Lower leg skin (tissue), 3 donors: ENCODE measurements around the gene ERCC3.

ENCODE experiments used
- CTCF ChIP-seq, 3 donors: fragments of 450-650 bp; IDR thresholded peaks; one replicate each; pipeline ENCODE4 v1.5.1; 2016; ENCODE audit warnings: antibody characterized with exemption in 3 of 3, mild to moderate bottlenecking in 3 of 3, moderate library complexity in 2 of 3
- POLR2A ChIP-seq, 2 donors: fragments of 450-650 bp; IDR thresholded peaks; one replicate each; pipeline ENCODE4 v1.6.1; 2016 to 2017; ENCODE audit warnings: antibody characterized with exemption in 2 of 2, mild to moderate bottlenecking in 1 of 2, moderate library complexity in 1 of 2

GRCh38 chr2:127259355-127259754 is 34.6 kb downstream of the ERCC3 start:
- TF ChIP-seq POLR2A (IDR thresholded peaks at IDR 0.05) (no peak), CTCF (IDR thresholded peaks at IDR 0.05) (no peak)
